Activated naive CD4-positive, alpha-beta T cell treated with anti-CD3 and anti-CD28 coated beads, Interleukin-2, amount 50 U/mL, for 16 hours (primary cell): ENCODE results near the gene RASSF9.

Experiments
- DNase-seq: peaks from one replicate; pipeline ENCODE4 v3.0.0-alpha.2; 2020

Gene RASSF9

DNA sequence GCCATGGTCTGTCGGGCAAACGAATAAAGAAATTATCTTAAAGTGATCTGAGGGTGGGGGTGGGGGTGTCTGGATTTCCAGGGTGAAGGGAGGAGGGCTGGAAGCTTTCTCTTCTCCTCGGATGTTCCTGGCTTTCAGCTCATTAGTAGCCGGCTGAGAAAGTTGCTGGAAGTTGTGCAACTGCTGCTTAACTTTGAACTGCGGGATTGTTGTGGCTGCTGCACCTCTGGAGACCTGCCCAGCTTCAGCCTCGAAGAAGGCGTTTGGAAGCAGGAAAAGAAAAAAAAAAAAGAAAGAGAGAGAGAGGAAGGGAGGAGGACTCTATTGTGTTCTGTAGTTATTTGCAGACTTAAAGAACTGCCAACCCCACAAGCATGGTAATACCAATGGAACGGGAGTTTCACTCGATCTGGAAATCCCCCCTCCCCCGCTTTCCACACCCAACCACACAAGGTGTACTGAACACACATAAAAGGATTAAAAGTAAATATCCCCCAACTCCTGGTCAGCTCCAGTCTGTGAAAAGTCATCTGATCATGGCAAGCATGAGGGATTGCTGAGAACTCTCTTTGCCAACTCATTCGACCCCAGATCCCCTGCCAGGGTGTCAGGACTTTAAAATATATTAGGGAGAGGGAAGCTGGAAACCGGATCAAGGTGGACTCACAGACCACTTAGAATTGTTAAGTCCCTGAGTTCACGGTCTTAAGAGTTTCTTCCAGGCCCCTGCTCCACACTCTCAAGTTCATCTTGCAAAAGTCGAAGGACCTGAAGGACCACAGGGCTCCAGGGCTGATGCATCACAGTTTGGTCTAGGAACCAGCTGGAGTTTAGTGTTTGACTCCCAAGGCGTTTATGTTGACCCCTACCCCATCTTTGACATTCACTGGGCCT lies at the start of gene RASSF9:
RASSF9 (minus strand) TSS at position 213 of the 894 bp plus-strand sequence; CDS start at position 5, 208 bp downstream.
- DNase-seq: no peak

DNA sequence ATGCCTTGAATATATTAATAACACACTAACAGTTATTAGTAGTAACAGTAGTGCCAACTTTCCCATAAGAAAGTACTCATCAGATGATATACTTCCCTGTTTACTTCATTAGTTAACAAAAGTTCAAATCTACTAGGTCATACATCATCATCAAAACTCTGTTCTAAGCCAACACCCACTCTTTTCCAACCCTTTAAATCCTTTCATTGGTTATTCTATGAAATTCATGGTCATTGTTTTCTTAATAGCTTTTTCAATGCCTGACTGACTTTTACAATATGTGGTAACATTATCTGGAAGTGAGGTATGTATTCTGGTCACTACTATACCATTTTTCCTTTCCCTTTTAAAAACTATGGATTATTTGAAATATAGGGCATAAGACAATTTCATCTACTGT lies 47.6 kb upstream of the RASSF9 start:
- DNase-seq: no peak

DNA sequence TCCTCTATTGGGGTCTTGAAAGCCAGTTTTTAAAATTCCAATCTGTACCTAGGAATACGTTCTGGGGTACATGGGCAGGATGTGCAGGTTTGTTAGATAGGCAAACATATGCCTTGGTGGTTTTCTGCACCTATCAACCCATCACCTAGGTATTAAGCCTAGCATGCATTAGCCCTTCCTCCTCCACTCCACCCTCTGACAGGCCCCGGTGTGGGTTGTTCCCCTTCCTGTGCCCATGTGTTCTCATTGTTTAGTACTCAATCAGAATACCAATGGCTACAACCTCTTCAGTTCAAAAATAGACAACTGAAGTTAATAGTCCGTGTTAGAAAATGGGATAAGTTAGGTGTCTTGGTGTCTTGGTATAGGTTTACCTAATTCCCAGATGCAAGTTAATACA lies 41.2 kb upstream of the RASSF9 start:
- DNase-seq: no peak

DNA sequence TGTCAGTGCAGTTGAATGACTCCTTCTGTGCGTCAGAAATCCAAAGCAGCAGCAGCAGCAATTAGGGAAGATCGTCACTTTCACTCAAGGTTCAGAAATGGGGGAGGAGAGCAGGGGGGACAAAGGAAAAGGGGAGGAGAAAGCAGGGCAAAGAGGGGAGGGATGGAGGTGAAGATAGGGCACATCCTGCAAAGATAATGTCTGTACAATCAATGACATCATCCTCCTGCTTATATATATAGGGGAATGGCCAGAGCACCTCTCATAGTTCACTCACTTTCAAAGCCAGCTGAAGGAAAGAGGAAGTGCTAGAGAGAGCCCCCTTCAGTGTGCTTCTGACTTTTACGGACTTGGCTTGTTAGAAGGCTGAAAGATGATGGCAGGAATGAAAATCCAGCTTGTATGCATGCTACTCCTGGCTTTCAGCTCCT lies 37.8 kb upstream of the RASSF9 start, which contains the start of gene NTS:
NTS (plus strand) TSS at position 265 of the 431 bp plus-strand sequence; CDS start at position 374, 109 bp downstream.
- DNase-seq: no peak

DNA sequence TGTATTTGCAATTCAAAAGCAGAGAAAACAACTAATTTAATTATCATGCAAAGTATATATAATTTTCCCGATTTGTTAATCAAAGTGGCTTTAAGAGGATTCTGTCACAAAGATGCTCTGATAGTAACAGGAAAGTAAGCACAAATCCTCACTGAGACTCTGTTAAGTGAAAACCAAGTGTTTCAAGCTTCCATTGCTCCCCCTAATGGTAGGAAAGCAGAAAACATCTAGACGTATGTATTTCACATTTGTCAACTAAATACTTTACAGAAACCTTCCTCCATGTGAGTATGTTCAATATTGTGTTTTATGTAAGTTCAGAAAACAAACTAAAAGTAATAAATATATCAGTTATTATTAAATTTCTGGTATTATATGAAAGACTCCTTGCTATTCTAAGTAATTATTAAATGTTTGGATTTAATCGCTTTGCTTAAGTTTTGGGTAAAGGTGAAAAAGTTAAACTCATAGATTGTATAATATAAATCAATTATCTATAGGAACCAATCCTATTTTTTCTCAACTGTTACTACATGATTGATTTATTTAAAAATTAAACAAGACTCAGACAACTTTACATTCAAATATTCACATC lies 36.4 kb upstream of the RASSF9 start:
- no peak for DNase-seq

DNA sequence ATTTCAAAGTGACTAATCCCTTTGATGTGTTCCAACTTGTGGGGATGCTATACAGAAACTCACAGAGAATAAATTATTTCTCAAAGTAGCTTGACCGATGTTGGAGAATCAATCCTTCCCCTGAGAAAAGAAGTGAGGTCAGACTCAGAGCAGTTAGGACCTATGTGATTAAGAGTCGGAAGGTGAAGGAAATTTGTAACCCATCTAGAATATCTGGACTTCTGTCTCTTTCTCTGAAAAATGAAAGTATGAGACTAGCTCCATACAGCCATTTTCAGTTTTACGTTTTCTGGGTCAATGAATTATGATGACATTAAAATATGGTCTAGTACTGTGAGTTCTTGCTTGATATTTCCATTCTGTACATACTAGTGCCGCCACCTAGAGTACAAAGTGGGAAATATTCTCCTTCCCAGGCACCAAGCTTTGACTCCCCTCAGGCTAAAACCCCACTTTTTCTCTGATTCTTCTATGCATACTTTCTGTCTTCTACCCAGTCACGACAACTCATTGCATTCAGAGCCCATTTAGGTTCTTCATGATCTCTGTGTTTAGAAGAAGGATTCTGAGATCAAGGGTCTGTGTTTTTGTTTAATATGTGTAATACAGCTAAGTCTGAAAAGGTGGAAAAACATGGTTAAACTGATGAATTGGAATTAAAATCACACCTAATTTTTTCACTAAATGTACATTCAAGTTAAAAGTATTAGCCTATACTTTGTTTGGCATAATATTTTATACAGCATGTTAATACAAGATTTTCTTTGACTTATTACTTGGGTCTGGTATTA lies 31.0 kb upstream of the RASSF9 start:
- DNase-seq: no peak

DNA sequence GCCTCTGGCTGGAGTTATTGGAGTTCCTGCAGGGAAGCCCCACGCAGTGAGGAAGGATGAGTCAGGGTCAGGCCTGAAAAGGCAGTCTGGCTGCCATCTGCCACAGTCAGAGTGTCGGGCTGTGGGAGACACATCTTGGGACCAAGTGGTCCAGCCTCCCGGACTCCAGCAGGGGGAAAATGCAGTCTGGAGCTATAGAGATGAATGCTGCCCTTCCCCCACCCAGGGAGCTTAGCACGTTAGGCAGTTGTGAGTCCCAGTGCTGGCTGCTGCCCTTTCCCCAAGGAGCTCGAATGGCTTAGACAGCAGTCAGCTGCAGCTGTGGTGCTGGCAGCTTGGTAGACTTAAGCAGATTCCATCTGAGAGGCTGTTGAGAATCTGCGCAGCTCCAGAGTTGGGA lies 29.7 kb upstream of the RASSF9 start:
- no peak for DNase-seq

DNA sequence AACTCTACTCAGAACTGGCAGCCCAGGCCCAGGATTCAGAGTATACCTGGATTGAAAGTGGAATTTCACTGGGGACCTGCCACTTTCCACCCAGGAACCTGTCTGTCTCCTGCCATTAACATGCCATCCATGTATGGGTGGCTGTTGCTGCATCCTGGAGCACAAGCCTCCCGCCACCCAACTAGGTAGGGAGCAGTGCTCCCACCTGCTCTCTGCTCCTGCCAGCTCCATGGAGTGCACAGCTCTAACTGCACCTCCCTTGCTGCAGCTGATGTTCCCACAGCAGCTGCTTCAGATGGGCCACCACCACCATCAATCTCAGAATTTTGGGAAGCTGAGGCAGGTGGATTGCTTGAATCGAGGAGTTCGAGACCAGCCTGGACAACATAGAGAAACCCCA lies 20.8 kb upstream of the RASSF9 start:
- no peak for DNase-seq

DNA sequence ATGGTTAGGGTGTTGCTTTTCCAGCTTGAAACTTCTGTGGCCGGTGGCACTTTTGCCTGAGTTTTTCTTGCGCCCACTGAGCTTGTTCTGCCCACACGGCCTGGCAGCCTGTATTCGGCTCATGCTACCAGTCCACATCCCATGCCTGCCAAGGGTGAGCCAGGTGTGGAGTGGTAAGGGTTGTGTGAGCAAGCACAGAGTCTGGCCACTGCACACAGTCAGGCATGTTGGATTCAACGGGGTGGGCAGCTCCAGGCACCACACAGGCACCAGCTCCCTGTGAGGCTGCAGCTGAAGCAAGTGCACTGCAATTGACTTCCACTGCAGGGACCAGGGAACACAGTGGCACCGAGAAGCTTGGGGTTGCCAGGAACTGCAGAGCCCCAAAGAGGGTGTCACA lies 19.1 kb upstream of the RASSF9 start:
- DNase-seq: no peak

DNA sequence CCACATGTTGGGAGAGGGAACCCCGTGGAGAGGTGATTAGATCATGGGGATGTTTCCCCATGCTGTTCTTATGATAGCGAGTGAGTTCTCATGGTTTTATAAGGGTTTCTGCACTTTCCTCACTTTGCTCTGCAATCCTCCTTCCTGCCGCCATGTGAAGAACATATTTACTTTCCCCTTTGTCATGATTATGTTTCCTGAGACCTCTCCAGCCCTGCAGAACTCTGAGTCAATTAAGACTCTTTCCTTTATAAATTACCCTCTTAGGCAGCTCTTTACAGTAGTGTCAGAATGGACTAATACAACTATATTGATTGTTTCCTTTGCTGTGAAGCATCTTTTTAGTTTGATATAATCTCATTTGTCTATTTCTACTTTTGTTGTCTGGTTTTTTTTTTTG lies 13.1 kb upstream of the RASSF9 start:
- no peak for DNase-seq

DNA sequence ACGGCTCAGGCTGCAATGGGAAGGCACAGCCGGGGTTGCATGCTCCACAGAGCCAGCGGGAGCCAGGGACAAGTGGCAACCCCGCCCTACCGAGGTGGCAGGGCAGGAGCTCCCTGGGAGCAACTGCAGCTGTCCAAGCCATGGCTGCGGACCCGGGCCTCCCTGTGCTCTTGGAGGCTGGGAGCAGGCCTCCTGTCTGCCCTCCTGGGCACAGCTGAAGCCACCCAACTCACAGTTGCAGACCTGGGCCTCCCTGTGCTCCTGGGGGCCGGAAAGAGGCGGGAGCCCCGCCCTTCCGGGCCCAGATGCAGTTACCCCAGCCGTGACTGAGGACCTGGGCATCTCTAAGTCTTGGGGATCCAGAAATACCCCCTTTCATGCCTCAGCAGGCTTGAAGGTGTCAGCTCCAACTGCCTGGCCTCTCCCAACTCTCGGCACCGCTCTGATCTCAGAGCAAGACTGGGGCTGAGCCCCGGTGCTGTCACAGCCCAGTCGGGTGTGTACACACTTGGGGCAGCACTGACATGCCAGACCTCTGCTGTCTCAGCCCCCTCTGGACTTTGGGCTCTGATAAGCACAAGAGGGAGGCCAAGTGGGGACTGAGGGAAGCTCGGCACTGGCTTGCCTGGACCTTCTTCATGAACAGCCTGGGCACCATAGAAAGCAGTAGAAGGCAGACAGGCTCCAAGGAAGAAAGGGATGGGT lies 7.5 kb upstream of the RASSF9 start:
- no peak for DNase-seq

DNA sequence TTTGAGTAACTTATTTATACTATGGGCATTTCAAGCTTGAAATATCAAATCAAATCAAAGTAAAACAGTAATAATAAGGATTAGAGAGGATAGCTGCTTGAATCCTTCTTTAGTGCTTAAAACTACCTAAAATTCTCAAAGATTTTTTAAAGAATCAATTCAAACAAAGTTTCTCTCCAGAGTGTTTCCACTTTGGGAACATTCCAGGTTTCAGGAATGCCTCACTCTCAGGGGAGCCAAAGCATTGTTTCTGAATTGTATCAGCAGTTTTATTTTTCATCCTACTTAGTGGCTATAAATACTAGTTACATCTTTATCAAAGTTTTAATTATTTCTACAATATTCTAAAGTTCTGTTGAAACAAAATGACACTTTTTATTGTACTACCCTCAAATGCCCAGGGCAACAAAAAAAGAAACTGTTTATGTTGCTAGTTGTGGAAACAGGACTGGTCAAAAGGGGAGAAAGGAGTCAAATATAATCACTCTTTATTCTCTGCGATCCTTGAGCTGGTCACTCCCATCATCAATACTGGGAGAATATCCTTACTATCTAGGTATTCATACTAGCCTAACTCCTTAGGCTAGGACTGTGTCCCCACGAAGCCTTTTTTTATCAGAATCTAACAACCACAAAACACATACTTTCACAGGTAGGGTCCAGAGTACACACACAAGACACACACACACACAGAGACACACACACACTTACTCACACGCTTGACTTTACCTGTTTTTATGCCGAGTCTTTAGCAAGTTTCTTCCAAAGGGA lies 598 bp downstream of the RASSF9 start:
- DNase-seq: no peak

DNA sequence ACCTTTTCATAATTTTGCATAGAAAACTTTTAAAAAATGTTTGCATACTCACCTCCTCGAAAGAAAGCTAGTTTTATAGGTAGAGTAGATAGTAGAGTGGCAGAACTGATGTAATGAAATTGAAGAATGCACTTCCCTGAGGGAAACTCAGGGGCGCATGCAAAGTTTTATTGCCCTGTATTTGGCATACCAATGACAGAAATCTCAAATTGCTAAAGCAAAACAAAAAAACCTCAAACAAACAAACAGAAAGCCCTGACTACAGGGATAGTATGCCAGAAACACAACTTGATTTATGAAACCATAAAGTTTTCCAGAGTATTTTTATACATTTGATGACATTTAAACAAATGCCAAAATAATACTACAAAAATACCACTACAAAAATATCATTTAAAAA lies 1.8 kb downstream of the RASSF9 start:
- DNase-seq: no peak

DNA sequence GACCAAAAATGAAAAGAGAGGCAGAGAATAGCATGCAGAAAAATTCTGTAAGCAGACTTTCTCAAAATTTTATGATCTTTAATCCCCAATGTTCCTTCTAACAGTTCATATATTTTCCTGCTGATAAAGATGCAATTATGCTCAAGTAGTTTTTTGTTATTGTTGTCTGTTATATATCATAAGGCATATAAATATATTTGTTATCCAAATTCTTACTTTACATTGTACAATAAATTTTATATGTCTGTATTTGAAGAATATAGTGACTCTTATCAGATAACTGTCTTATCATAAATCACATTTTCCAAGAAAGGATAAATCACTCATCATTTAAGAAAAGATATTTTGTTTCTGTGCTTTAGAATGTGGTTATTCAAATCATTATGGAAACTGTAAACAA lies 2.6 kb downstream of the RASSF9 start:
- DNase-seq: no peak

DNA sequence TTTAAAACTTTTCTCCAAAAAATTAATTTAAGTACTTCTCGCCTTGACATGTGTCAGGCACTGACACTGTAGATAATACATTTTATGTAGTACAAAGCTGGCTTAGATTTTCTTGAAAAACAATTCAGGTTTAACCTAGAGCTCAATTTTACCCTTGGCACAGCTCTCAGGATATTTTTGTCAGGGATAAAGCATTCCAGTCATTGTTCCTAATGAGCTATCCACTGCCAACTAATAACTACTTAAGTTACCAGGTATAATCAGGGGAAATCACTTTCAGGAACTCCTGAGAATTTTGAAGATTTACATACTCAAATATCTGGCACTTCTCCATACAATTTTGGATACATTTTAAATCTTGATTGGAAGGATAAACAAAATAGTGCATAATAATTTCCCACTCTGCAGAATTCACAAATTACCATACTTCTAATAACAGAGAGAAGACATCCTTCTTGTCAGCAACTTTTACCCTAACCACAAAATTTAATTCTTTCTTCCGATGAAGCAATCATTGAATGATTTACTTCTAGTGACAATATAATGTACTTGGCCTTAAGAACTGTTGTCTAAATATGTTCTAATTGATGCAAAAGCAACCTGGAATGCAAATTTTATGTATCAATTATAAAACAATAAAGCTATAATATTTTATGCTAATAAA lies 4.8 kb downstream of the RASSF9 start:
- no peak for DNase-seq

DNA sequence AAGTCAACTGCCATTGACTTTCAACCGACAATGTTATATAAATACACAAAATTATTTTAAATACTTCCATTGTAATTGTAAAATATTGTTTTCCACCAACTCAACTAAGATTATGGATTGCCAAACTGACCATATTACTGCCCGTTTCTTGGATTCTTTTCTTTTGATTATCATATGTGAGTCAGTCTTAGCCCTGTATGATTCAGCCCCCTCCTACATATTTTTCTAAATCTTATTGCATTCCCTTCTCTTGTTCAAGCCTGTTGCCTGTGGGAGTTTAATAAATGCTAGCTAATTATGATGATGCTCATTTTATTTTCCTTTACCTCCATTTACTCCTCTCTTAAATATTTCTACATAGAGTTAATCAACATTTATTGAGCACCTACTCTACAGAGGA lies 6.8 kb downstream of the RASSF9 start:
- DNase-seq: no peak

DNA sequence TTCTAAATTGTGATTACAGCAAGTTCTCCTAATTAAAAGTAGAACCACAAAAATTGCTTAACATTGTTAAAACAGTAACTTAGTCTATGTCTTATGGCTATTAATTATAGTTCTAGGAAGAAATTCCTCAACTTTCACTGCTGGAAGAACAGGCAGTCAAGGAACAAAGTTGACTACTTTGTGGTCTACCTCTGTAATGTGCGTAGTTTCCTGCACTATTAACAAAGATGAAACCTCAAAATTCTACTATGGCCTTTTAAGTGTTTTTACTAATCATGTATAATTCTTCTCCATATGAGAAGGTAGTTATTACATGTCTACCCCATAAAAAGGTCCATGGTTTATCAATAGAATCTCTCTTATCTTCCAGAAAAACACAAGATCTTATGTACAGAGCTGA lies 7.6 kb downstream of the RASSF9 start:
- no peak for DNase-seq

DNA sequence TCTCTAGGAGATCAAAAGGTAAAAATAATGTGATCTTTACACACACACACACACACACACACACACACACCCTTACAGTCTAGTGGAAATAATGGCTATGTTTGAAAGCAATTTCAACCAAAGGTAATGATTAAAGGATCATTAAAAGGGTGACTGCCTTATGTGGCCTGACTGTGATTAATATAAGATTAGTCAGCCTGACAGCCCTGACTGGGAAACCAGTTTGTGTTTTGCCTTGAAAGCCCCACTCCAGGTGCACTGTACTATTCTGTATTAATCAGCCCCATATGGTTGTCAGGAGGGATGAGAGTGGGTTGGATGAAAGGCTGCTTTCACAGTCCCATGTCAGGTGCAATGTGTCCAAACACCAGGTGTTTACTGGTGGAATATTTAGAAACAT lies 10.5 kb downstream of the RASSF9 start:
- DNase-seq: no peak

DNA sequence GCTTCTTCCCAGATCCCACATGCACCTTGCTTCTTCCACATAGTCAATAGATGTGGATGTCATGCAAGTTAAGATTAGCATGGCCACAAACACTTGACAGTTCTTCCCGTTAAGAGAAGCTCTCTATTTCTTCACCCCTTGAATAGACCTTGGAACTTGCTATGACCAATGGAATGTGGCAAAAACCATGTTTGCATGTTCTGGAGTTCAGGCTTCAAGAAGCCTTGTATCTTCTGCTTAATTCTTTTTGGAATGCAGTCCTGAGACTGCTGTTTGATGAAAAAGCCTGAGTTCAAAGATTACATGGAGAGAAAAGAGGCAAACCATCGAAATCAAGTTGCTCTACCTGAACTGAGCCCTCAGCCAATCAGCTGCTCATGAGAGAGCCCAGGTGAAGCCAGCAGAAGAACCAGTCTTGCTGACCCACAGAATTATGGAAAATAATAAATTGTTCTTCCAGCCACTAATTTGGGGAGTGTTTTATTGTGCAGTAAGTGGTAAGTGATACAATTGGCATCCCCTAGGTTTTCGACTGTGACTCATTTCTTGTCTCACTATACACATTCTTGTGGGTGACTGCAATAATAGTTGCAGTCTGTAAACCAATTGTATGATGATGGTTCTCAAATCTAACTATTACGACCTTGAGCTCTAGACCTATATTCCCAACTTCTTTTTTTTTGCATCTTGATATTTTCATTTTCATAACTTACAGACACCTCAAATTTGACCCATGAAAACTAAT lies 12.6 kb downstream of the RASSF9 start:
- no peak for DNase-seq

DNA sequence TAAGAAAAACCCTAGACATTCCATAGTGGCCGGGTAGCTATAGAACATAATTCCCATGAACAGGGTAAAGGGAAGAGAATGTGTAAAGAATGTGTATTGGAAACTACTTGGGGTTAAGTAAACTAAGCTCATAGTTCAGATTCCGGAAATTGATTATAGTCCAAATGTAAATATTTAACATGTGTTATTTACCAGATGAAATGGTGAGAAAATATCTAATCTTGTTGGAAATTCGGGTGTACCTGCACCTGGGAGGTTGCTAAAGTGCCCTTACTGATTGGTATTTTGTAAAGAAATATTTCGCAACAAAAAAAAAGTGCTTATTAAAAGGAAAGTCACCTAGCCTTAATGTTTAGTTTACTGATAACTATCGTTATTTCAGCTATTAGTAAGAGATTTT lies 14.4 kb downstream of the RASSF9 start:
- DNase-seq: no peak

DNA sequence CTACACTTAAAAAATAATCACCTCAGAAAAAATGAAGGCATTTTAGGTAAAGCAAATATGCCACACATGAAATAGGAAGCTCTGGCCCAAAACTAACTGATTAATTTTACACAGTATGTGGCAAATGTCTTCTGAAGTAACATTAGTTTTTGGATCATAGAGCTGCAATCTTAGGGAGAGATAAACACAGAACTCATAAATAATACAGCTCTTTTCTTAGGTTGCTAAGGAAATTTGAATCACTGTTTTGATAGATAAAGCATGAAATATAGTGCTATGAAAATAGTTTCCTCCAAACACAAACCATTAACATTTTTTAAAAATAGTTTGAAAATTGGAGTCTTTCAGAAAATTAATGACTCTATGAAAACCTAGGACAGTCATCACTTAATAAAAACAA lies 15.0 kb downstream of the RASSF9 start:
- no peak for DNase-seq
